ENCODE measurements around the gene INKA2. TPM values are rescaled to one million over a fixed set of nuclear protein-coding genes. Genes with fewer than 3 reads are reported as not detected.

The INKA2 gene
- total RNA-seq, 1 donor = 3.6 TPM

- H3K4me2 ChIP-seq (ENCODE audit: insufficient read depth, low read length) = no peak overlapping the region
- DNase-seq (ENCODE audit: insufficient read length, low spot score, missing footprints) = no peak
- H3K27me3 ChIP-seq (ENCODE audit: insufficient read depth, low read length) = no peaks in the 10 kb centered on the region
- no peaks in the 10 kb centered on the region for H4K20me1 ChIP-seq (ENCODE audit: insufficient read depth, low read length)
- H3K36me3 ChIP-seq (ENCODE audit: insufficient read depth, low read length) = peaks cover 21% of the 10 kb centered on the region
- peaks cover 3% of the 10 kb centered on the region for H3K79me2 ChIP-seq (ENCODE audit: insufficient read depth, low read length)
- H2AFZ ChIP-seq (ENCODE audit: low read length) = no peak overlapping the region
- TF ChIP-seq, protein P1, sequence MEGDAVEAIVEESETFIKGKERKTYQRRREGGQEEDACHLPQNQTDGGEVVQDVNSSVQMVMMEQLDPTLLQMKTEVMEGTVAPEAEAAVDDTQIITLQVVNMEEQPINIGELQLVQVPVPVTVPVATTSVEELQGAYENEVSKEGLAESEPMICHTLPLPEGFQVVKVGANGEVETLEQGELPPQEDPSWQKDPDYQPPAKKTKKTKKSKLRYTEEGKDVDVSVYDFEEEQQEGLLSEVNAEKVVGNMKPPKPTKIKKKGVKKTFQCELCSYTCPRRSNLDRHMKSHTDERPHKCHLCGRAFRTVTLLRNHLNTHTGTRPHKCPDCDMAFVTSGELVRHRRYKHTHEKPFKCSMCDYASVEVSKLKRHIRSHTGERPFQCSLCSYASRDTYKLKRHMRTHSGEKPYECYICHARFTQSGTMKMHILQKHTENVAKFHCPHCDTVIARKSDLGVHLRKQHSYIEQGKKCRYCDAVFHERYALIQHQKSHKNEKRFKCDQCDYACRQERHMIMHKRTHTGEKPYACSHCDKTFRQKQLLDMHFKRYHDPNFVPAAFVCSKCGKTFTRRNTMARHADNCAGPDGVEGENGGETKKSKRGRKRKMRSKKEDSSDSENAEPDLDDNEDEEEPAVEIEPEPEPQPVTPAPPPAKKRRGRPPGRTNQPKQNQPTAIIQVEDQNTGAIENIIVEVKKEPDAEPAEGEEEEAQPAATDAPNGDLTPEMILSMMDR (IDR thresholded peaks at IDR 0.05; ENCODE audit: extremely low read depth, low read depth, low read length) = no peak
- H3K4me3 ChIP-seq (ENCODE audit: insufficient read depth, low read length) = no peak overlapping the region
- H3K9me3 ChIP-seq (ENCODE audit: low read depth, low read length) = no peaks in the 10 kb centered on the region
- H3K27ac ChIP-seq (ENCODE audit: low read depth, low read length) = no peak overlapping the region
- peaks cover 26% of the 10 kb centered on the region for H3K4me1 ChIP-seq (ENCODE audit: insufficient read depth, low read length)
Observed at GRCh38 chr1:111705841-111706240, 33.4 kb downstream of the INKA2 start.

DNA sequence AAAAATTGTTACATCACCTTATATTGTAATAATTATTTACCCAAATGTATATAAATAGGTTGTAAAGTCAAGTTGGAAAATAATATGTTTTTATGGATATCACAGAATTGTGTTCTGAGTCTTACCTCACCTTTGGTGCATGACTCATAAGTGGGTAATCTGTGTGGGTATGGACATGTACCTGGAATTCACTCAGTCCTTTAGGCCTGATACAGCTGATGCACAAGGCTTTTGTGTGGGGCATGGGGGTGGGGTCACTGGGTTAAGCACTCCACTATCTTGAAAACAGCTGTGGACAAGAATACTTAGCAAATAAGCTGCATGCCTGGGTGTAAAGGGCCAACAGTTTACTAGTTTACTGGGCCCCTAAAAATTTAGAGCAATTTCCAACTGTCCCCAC, 34.4 kb downstream of the INKA2 start:
- Histone ChIP-seq H3K9me3 (ENCODE audit: low read depth, low read length) (no peaks in the 10 kb centered on the region), H3K4me1 (ENCODE audit: insufficient read depth, low read length) (peaks cover 26% of the 10 kb centered on the region), H4K20me1 (ENCODE audit: insufficient read depth, low read length) (no peaks in the 10 kb centered on the region), H3K4me3 (ENCODE audit: insufficient read depth, low read length) (no peak overlapping the region), H3K27ac (ENCODE audit: low read depth, low read length) (no peak overlapping the region), H3K36me3 (ENCODE audit: insufficient read depth, low read length) (peaks cover 28% of the 10 kb centered on the region), H3K79me2 (ENCODE audit: insufficient read depth, low read length) (no peaks in the 10 kb centered on the region), H2AFZ (ENCODE audit: low read length) (no peak overlapping the region), H3K4me2 (ENCODE audit: insufficient read depth, low read length) (no peak overlapping the region), H3K27me3 (ENCODE audit: insufficient read depth, low read length) (no peaks in the 10 kb centered on the region)
- DNase-seq (ENCODE audit: insufficient read length, low spot score, missing footprints) = no peak
- TF ChIP-seq, protein P1 (IDR thresholded peaks at IDR 0.05; ENCODE audit: extremely low read depth, low read depth, low read length) = no peak

GRCh38 chr1:111704240-111704639, 35.0 kb downstream of the INKA2 start:
- Histone ChIP-seq H4K20me1 (ENCODE audit: insufficient read depth, low read length) (no peaks in the 10 kb centered on the region), H3K9me3 (ENCODE audit: low read depth, low read length) (no peaks in the 10 kb centered on the region), H3K4me3 (ENCODE audit: insufficient read depth, low read length) (no peak overlapping the region), H2AFZ (ENCODE audit: low read length) (no peak overlapping the region), H3K4me1 (ENCODE audit: insufficient read depth, low read length) (peaks cover 26% of the 10 kb centered on the region), H3K27me3 (ENCODE audit: insufficient read depth, low read length) (no peaks in the 10 kb centered on the region), H3K27ac (ENCODE audit: low read depth, low read length) (no peak overlapping the region), H3K79me2 (ENCODE audit: insufficient read depth, low read length) (no peaks in the 10 kb centered on the region), H3K4me2 (ENCODE audit: insufficient read depth, low read length) (no peak overlapping the region), H3K36me3 (ENCODE audit: insufficient read depth, low read length) (peaks cover 31% of the 10 kb centered on the region)
- DNase-seq (ENCODE audit: insufficient read length, low spot score, missing footprints) = no peak
- TF ChIP-seq, protein P1 (IDR thresholded peaks at IDR 0.05; ENCODE audit: extremely low read depth, low read depth, low read length) = no peak

DNA sequence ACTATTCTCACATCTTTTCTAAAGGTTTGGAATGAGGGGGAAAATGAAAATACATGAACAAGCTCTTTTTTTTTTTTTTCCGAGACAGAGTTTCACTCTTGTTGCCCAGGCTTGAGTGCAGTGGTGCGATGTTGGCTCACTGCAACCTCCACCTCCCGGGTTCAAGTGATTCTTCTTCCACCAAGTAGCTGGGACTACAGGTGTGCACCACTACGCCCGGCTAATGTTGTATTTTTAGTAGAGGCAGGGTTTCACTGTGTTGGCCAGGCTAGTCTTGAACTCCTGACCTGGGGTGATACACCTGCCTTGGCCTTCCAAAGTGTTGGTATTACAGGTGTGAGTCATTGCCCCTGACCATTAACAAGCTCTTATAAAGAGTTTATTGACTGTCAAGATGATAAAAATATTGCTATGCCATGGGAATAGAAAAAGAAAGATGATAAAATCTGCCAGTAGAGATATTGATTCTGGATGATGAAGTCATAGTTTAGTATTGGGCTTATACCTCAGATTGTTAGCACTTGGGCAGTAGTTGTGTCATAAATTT, 36.6 kb downstream of the INKA2 start:
- Histone ChIP-seq H3K36me3 (ENCODE audit: insufficient read depth, low read length) (peaks cover 34% of the 10 kb centered on the region), H3K4me3 (ENCODE audit: insufficient read depth, low read length) (no peak overlapping the region), H3K4me2 (ENCODE audit: insufficient read depth, low read length) (no peak overlapping the region), H3K9me3 (ENCODE audit: low read depth, low read length) (no peaks in the 10 kb centered on the region), H3K27ac (ENCODE audit: low read depth, low read length) (no peak overlapping the region), H3K4me1 (ENCODE audit: insufficient read depth, low read length) (peaks cover 13% of the 10 kb centered on the region), H3K27me3 (ENCODE audit: insufficient read depth, low read length) (no peaks in the 10 kb centered on the region), H3K79me2 (ENCODE audit: insufficient read depth, low read length) (no peaks in the 10 kb centered on the region), H4K20me1 (ENCODE audit: insufficient read depth, low read length) (no peaks in the 10 kb centered on the region), H2AFZ (ENCODE audit: low read length) (no peak overlapping the region)
- no peak for DNase-seq (ENCODE audit: insufficient read length, low spot score, missing footprints)
- TF ChIP-seq, protein P1 (IDR thresholded peaks at IDR 0.05; ENCODE audit: extremely low read depth, low read depth, low read length) = no peak

Measured in osteoblast (primary cell).